Gastroesophageal sphincter (tissue), 4 donors: ENCODE measurements around the gene PTPRS. TPM values are rescaled to one million over a fixed set of nuclear protein-coding genes. Genes with fewer than 3 reads are reported as not detected.
A peak's percentile ranks its signal among the peaks of the same experiment; 100 is the strongest.

Experiments
- ATAC-seq: fragments of 150-250 bp; one replicate; pipeline ENCODE4 v1.9.1; 2016; ENCODE audit warnings: mild to moderate bottlenecking, moderate library complexity
- H3K27ac ChIP-seq, 4 donors: fragments of 200-600 bp; sonication (generic) in 3 of 4; 1 replicate in 3 of 4; 2 replicates in 1 of 4; pipeline ENCODE4 v1.5.1; 2016 to 2019
- H3K27me3 ChIP-seq: fragments of 200-600 bp; sonication (generic); one replicate; pipeline ENCODE4 v1.5.1; 2019
- H3K36me3 ChIP-seq, 2 donors: fragments of 200-600 bp; sonication (generic); one replicate each; pipeline ENCODE4 v1.5.1; 2019; ENCODE audit warnings: control low read depth in 1 of 2
- H3K4me1 ChIP-seq, 3 donors: fragments of 200-600 bp; sonication (generic); 1 replicate in 2 of 3; 2 replicates in 1 of 3; pipeline ENCODE4 v1.5.1; 2016 to 2019; ENCODE audit warnings: control low read depth in 2 of 3
- H3K4me3 ChIP-seq, 2 donors: fragments of 200-600 bp; sonication (generic); one replicate each; pipeline ENCODE4 v1.5.1; 2019; ENCODE audit warnings: mild to moderate bottlenecking in 1 of 2, moderate library complexity in 1 of 2
- H3K9me3 ChIP-seq, 3 donors: fragments of 200-600 bp; sonication (generic); one replicate each; pipeline ENCODE4 v1.5.1; 2017 to 2019; ENCODE audit warnings: control low read depth in 2 of 3
- CTCF ChIP-seq, 4 experiments: fragments of 200-600 bp in 2 of 4; fragments of 450-650 bp in 2 of 4; sonication (generic) in 1 of 4; IDR thresholded peaks; one replicate each; pipeline ENCODE4 v1.5.1; 2017 to 2019; ENCODE audit warnings: antibody characterized with exemption in 4 of 4, mild to moderate bottlenecking in 2 of 4, moderate library complexity in 2 of 4
- EP300 ChIP-seq: sonication (generic); formaldehyde crosslinking; IDR thresholded peaks from one replicate; pipeline ENCODE4 v1.6.1; 2017; ENCODE audit warnings: antibody characterized with exemption, mild to moderate bottlenecking
- POLR2A ChIP-seq, 2 donors: fragments of 450-650 bp; IDR thresholded peaks; one replicate each; pipeline ENCODE4 v1.6.1; 2017; ENCODE audit warnings: antibody characterized with exemption in 2 of 2, mild to moderate bottlenecking in 2 of 2, moderate library complexity in 1 of 2
- POLR2AphosphoS5 ChIP-seq: sonication (generic); formaldehyde crosslinking; IDR thresholded peaks from one replicate; pipeline ENCODE4 v1.6.1; 2017; ENCODE audit warnings: antibody characterized with exemption
- WGBS, 2 donors: methylation state at CpG; one replicate each; pipeline ENCODE4 v1.1.5; 2018; ENCODE audit warnings: low coverage in 1 of 2; 5-methylcytosine and 5-hydroxymethylcytosine counted together
- total RNA-seq, 4 donors: library from RNA; depleted of rRNA; stranded (reverse); fragments of >200 nt; gene quantifications; one replicate each; pipeline ENCODE4 v1.1.0, GENCODE V29; 2016

The PTPRS gene
- total RNA-seq, 4 donors from 2014 or later = 142 to 244 (median 223) TPM

- peaks cover 0 to 4% (median 0%) of the 10 kb centered on the region in 3 donors for H3K4me1 ChIP-seq
- no peaks in the 10 kb centered on the region for H3K36me3 ChIP-seq
- no peak for ATAC-seq
- TF ChIP-seq EP300 = no peak
- no peak for TF ChIP-seq CTCF (IDR thresholded peaks at IDR 0.05)
- no peak for TF ChIP-seq POLR2AphosphoS5
- TF ChIP-seq POLR2A (IDR thresholded peaks at IDR 0.05) = no peak
- WGBS, 2 donors = 77 to 80% methylated on average over 3 to 6 of the region's 18 CpGs
- no peak overlapping the region for H3K4me3 ChIP-seq
- no peak overlapping the region for H3K27ac ChIP-seq
- H3K27me3 ChIP-seq = peaks cover 3% of the 10 kb centered on the region
- peaks cover 0 to 13% (median 0%) of the 10 kb centered on the region in 3 donors for H3K9me3 ChIP-seq
These were observed 13.5 kb downstream of the PTPRS start for GRCh38 chr19:5326986-5327623.

GRCh38 chr19:5326545-5326944 lies 14.1 kb downstream of the PTPRS start:
- Histone ChIP-seq H3K4me1 (peaks cover 0 to 7% (median 0%) of the 10 kb centered on the region in 3 donors), H3K9me3 (peaks cover 0 to 13% (median 0%) of the 10 kb centered on the region in 3 donors), H3K27ac (no peak overlapping the region), H3K36me3 (no peaks in the 10 kb centered on the region), H3K27me3 (peaks cover 8% of the 10 kb centered on the region), H3K4me3 (no peak overlapping the region)
- TF ChIP-seq EP300 = no peak
- TF ChIP-seq CTCF (IDR thresholded peaks at IDR 0.05) = no peak
- TF ChIP-seq POLR2AphosphoS5 = no peak
- no peak for TF ChIP-seq POLR2A (IDR thresholded peaks at IDR 0.05)
- ATAC-seq = no peak
- WGBS, 2 donors = 20 to 53% methylated on average over 1 to 9 of the region's 9 CpGs

GRCh38 chr19:5324947-5325346 lies 15.7 kb downstream of the PTPRS start:
- H3K9me3 ChIP-seq = peaks cover 0 to 13% (median 0%) of the 10 kb centered on the region in 3 donors
- WGBS, 2 donors = 96 to 100% methylated on average over 1 to 3 of the region's 3 CpGs
- H3K36me3 ChIP-seq = no peaks in the 10 kb centered on the region
- H3K4me1 ChIP-seq = peaks cover 0 to 7% (median 0%) of the 10 kb centered on the region in 3 donors
- TF ChIP-seq POLR2AphosphoS5 = no peak
- H3K27me3 ChIP-seq = peaks cover 11% of the 10 kb centered on the region
- no peak overlapping the region for H3K27ac ChIP-seq
- no peak overlapping the region for H3K4me3 ChIP-seq
- ATAC-seq = no peak

- peaks cover 0 to 13% (median 0%) of the 10 kb centered on the region in 3 donors for H3K9me3 ChIP-seq
- H3K36me3 ChIP-seq = no peaks in the 10 kb centered on the region
- no peak for ATAC-seq
- 89% methylated on average over 6 to 7 of the region's 7 CpGs for WGBS, 2 donors
- H3K27me3 ChIP-seq = peaks cover 11% of the 10 kb centered on the region
- peaks cover 0 to 7% (median 0%) of the 10 kb centered on the region in 3 donors for H3K4me1 ChIP-seq
- TF ChIP-seq EP300 (no peak), POLR2A (IDR thresholded peaks at IDR 0.05) (no peak), POLR2AphosphoS5 (no peak), CTCF (IDR thresholded peaks at IDR 0.05) (no peak)
- no peak overlapping the region for H3K4me3 ChIP-seq
- H3K27ac ChIP-seq = no peak overlapping the region
These were observed 17.2 kb downstream of the PTPRS start for GRCh38 chr19:5323475-5323811.

- peaks cover 0 to 7% (median 0%) of the 10 kb centered on the region in 3 donors for H3K4me1 ChIP-seq
These were observed 18.5 kb downstream of the PTPRS start for GRCh38 chr19:5321851-5322681.

More at GRCh38 chr19:5321851-5322681, 18.5 kb downstream of the PTPRS start:
- no peak for TF ChIP-seq CTCF (IDR thresholded peaks at IDR 0.05)
- TF ChIP-seq EP300 = no peak
- no peak for TF ChIP-seq POLR2A (IDR thresholded peaks at IDR 0.05)
- no peak for TF ChIP-seq POLR2AphosphoS5
- Histone ChIP-seq H3K36me3 (no peaks in the 10 kb centered on the region), H3K9me3 (peaks cover 0 to 13% (median 0%) of the 10 kb centered on the region in 3 donors), H3K27me3 (peaks cover 11% of the 10 kb centered on the region), H3K4me3 (no peak overlapping the region), H3K27ac (peak overlapping the region in 1 of 4 donors; percentile 23)
- 18% methylated on average over 9 of the region's 34 CpGs; no CpG with 5 or more reads in 1 of the 2 donors for WGBS, 2 donors
- ATAC-seq = no peak
